MM.1S (cell line): ENCODE measurements around the gene GNLY.

ENCODE experiments used
- CTCF ChIP-seq: fragments of 300-600 bp; sonication (generic); IDR thresholded peaks from 2 replicates; pipeline ENCODE4 v1.5.1; 2016; ENCODE audit warnings: antibody characterized with exemption, low read length, mixed read lengths
- EZH2 ChIP-seq: fragments of 300-600 bp; sonication (generic); optimal IDR thresholded peaks from 2 replicates; pipeline ENCODE3; 2017; ENCODE audit warnings: low read depth, mild to moderate bottlenecking, antibody characterized with exemption, low read length, mixed read lengths
- EZH2phosphoT487 ChIP-seq: fragments of 300-600 bp; sonication (generic); IDR thresholded peaks from 2 replicates; pipeline ENCODE4 v1.6.1; 2018; ENCODE audit warnings: antibody characterized with exemption, low read length

GRCh38 chr2:85703329-85703728 lies 9.2 kb downstream of the GNLY start:
- TF ChIP-seq EZH2 (no peak), EZH2phosphoT487 (no peak), CTCF (no peak)
